LNCAP (cell line): ENCODE data around the gene LRCOL1.

Experiments used
- TF ChIP-seq, protein P1 (sequence below): fragments of 450-650 bp; IDR thresholded peaks from 2 replicates; pipeline ENCODE4 v1.5.1; 2017; ENCODE audit warnings: mild to moderate bottlenecking

Gene LRCOL1

DNA sequence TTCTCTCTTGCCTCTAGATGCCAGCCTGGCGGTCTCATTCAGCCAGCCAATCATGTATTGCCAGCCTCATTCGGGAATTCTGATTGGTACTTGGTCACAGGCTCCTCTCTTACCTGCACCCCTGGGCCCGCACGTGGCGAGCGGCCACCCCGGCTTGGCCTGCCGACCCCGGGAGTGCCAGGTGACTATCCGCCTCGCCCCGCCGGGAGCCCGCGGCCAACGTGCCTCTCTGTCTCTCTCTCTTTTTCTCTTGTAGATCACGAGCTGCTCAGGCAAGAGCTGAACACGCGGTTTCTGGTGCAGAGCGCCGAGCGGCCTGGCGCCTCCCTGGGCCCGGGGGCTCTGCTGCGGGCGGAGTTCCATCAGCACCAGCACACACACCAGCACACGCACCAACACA lies 39.3 kb downstream of the LRCOL1 start:
- TF ChIP-seq, protein P1, sequence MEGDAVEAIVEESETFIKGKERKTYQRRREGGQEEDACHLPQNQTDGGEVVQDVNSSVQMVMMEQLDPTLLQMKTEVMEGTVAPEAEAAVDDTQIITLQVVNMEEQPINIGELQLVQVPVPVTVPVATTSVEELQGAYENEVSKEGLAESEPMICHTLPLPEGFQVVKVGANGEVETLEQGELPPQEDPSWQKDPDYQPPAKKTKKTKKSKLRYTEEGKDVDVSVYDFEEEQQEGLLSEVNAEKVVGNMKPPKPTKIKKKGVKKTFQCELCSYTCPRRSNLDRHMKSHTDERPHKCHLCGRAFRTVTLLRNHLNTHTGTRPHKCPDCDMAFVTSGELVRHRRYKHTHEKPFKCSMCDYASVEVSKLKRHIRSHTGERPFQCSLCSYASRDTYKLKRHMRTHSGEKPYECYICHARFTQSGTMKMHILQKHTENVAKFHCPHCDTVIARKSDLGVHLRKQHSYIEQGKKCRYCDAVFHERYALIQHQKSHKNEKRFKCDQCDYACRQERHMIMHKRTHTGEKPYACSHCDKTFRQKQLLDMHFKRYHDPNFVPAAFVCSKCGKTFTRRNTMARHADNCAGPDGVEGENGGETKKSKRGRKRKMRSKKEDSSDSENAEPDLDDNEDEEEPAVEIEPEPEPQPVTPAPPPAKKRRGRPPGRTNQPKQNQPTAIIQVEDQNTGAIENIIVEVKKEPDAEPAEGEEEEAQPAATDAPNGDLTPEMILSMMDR, result no peak

DNA sequence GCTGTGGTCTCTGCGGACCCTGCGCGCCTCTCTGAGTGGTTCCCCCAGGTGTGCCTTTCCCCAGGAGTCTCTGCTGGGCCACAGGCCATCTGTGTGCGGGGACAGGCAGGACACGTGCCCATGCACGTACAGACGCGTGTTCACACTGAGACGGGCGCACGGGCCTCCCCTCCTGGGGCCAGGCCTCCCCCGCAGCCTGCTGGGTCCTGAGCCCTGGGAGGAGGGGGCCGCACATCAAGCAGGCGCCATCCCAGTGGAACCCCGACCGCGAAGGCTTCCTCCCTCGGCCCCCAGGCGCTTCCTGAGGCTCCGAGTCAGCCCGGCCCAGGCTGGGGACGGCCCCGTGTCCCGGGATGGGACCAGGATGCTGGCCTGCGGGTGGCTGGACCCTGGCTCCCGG lies 39.7 kb downstream of the LRCOL1 start:
- TF ChIP-seq, protein P1, result no peak

DNA sequence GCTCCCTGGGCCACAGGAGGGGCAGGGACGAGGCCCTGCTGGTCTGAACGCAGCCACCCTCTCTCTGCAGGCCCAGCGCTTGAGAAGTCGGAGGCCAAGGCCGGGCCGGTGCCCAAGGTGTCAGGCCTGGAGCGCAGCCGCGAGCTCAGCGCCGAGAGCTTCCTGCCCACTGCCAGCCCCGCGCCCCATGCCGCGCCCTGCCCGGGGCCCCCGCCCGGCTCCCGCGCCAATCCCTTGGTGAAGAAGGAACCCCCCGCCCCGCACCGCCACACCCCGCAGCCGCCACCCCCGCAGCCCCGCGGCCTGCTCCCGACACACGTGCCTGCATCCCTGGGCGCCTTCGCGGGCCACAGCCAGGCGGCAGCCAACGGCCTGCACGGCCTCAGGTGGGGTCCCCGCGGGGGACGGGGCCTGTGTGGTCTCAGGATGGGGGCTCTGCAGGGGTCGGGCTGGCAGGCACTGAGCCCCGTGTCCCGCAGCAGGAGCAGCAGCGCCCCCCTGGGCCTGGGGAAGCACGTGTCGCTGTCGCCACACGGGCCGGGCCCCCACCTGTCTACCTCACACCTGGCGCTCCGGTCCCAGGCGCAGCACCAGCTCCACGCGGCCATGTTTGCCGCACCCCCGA lies 40.4 kb downstream of the LRCOL1 start:
- TF ChIP-seq, protein P1, result no peak

DNA sequence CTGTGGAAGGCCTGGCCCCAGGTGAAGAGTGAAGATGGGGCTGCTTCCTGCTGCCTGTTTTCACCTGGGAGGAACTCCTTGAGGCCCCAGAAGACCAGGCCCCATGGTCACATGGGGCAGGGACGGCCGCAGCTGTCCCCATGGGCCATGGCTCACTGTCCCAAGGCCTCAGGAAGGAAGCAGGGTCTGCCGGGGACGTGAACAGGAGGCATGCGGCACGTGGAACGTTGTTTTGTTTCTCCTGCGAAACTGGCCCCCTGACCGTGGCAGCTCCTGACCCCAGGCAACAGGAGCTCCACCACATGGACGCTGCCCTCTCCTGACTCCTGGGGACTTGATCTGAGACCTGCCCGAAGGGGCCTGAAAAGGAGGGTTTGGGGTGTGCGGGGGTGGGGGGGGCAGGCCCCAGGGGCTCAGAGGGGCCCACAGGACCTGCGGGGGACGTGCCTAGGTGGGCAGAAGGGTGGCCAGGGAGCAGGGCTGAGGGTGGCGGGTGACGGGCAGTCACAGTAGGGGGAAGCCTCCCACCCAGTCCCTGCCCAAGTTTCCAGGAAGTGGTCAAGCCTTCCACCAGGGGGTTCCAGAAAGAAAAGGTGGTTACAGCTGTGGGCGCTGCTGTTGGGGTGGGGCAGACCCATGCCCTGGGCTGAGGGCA lies 41.4 kb downstream of the LRCOL1 start:
- TF ChIP-seq, protein P1, result no peak

DNA sequence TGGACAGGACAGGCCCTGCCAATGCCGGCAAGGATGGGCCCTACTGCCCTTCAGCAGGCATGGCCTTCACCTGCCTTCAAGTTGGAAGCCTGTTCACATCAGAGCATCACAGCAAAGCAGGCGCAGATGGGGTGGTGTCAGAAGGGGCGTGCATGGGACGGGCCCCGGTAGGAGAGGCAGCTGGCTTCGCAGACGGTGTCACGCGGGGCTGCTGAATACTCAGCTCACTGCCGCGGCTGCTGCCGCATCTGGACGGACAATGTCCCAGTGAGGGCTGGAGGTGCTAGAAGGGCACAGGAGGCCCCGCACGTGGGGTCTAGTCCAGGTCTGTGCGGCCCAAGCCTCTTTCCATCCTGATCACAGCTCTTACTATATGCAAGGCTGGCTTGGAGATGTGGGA lies 42.1 kb downstream of the LRCOL1 start:
- TF ChIP-seq, protein P1, result no peak

DNA sequence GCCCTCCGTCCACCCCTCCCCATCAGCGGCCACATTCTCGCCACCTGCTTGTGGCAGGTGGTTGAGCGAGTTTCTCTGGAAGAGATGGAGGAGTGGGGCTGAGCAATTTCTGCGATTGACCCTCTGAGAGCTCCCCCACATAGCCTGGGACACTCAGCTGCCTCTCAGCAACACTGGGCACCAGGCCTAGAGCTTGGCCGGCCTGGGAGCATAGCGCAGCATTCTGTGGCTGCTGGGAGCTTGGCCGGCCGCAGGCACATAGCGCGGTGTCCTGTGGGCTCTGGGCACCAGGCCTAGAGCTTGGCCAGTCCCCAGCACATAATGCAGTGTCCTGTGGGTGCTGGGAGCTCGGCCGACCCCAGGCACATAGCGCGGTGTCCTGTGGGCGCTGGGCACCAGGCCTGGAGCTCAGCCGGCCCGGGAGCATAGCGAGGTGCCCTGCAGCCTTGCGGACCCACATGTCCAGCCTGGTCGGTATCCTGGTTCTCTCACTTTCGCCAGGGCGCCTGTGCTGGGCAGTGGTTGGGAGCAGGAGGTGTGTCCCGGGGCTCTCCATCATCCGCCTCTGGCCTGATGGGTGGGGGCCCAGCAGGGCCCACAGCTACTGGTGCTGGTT lies 43.8 kb downstream of the LRCOL1 start:
- TF ChIP-seq, protein P1, result no peak

DNA sequence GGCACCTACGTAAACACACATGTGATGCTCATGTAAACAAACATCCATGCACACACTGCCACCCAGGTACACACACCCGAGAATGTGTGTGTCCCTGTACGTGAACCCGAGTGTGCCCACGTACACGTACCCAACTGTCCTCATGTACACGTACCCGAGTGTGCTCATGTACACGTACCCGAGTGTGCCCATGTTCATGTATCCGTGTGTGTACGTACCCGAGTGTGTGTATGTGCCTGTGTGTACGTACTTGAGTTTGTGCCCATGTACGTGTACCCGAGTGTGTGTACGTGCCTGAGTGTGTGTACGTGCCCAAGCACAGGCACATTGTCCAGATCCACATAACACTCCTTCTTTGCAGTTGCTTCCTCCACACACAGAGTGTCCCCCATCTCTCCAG lies 45.0 kb downstream of the LRCOL1 start:
- TF ChIP-seq, protein P1, result no peak
